ENCODE results near the gene HDAC4.

DNA sequence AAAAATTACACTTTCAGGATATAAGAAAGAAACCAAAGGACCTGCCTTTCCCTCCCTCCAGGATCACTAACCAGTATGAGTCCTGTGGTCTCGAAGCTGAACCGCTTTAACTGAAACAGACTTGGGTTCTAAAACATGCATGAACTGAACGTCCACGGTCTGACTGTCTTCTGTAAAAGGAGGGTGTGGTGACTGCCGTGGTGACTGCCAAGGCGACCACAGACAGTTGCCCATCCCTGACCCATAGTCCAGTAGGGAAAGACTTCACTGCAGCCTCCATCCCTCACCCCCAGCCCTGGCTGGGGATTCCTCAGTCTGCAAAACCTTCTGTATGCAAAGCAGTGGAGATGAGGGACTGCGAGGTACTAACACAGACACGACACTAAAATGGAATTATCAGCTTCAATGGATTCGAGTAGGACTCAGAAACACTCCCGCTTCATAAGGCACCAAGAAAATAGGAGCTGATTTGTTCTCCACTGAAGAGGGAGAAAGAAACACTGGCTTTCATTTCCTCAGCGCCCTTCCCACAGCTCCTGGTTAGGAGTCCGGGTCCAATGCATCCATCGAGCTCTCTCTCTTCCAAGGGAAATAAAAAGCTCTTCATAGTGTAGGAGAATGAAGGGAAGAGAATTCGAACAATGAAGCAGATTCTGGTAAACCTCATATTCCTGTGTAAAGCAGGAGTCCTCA is 197.2 kb downstream of the HDAC4 start:
- TF ChIP-seq, protein P1, sequence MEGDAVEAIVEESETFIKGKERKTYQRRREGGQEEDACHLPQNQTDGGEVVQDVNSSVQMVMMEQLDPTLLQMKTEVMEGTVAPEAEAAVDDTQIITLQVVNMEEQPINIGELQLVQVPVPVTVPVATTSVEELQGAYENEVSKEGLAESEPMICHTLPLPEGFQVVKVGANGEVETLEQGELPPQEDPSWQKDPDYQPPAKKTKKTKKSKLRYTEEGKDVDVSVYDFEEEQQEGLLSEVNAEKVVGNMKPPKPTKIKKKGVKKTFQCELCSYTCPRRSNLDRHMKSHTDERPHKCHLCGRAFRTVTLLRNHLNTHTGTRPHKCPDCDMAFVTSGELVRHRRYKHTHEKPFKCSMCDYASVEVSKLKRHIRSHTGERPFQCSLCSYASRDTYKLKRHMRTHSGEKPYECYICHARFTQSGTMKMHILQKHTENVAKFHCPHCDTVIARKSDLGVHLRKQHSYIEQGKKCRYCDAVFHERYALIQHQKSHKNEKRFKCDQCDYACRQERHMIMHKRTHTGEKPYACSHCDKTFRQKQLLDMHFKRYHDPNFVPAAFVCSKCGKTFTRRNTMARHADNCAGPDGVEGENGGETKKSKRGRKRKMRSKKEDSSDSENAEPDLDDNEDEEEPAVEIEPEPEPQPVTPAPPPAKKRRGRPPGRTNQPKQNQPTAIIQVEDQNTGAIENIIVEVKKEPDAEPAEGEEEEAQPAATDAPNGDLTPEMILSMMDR (IDR thresholded peaks at IDR 0.05; ENCODE audit: low read depth, low read length, missing input control) = no peak
- TF ChIP-seq RAD21 (IDR thresholded peaks at IDR 0.05) = no peak
